Left lung (tissue), 10 donors: ENCODE measurements around the gene ZMAT1. TPM values are rescaled to one million over a fixed set of nuclear protein-coding genes. Genes with fewer than 3 reads are reported as not detected.
A peak's percentile ranks its signal among the peaks of the same experiment; 100 is the strongest.

Experiments
- ATAC-seq: fragments of 200-7000 bp; cut with Tn5 transposase; one replicate; pipeline ENCODE4 v1.9.1; 2020; ENCODE audit warnings: moderate library complexity
- DNase-seq, 4 donors: peaks; one replicate each; pipeline ENCODE4 v3.0.0-alpha.2; 2013 to 2020
- H3K27ac ChIP-seq, 2 donors: fragments of 200-600 bp; sonication (generic) in 1 of 2; one replicate each; pipeline versions ENCODE4 v1.5.0 to v1.8.0; 2020 to 2021
- H3K27me3 ChIP-seq, 2 donors: fragments of 200-600 bp; sonication (generic) in 1 of 2; one replicate each; pipeline versions ENCODE4 v1.5.0 to v1.8.0; 2020 to 2021
- H3K36me3 ChIP-seq, 2 donors: fragments of 200-600 bp; sonication (generic) in 1 of 2; one replicate each; pipeline versions ENCODE4 v1.5.0 to v1.8.0; 2020 to 2021
- H3K4me1 ChIP-seq, 2 donors: fragments of 200-600 bp; one replicate each; pipeline ENCODE4 v1.8.0; 2021
- H3K4me3 ChIP-seq, 2 donors: fragments of 200-600 bp; sonication (generic) in 1 of 2; one replicate each; pipeline versions ENCODE4 v1.5.0 to v1.8.0; 2020 to 2021; ENCODE audit warnings: mild to moderate bottlenecking in 1 of 2
- H3K9me3 ChIP-seq, 2 donors: fragments of 200-600 bp; sonication (generic) in 1 of 2; one replicate each; pipeline versions ENCODE4 v1.5.0 to v1.8.0; 2020 to 2021
- CTCF ChIP-seq, 2 donors: fragments of 200-600 bp; sonication (generic) in 1 of 2; IDR thresholded peaks; one replicate each; pipeline versions ENCODE4 v1.5.0 to v1.8.0; 2021; ENCODE audit warnings: antibody characterized with exemption in 2 of 2
- intact Hi-C, 2 donors: fragments of 100-400 bp; cut with DNase I; formaldehyde crosslinking; loops; one replicate each; pipeline versions ENCODE4 v1.11.2 to v1.14.2; 2022
- polyA plus RNA-seq, 6 donors: library from polyadenylated mRNA; unstranded; fragments of 120-200 nt; gene quantifications; one replicate each; pipeline ENCODE4 v1.2.1, GENCODE V29; 2013; ENCODE audit not compliant: insufficient read length in 6 of 6
- total RNA-seq, 2 donors: library from RNA; stranded (reverse); fragmentation: NEBNext Ultra II Directional; extraction: Animal tissue kit (Norgen Biotek cat#: 25700); gene quantifications; one replicate each; pipeline ENCODE4 v1.2.1, GENCODE V29; 2021
- donor health status: DM: no; HTN: yes; CAD: no.
- donor health status: DM: no; HTN: no; CAD: no.

The ZMAT1 gene
- total and polyA plus RNA-seq, 8 donors = 3.3 to 30.8 (median 24.1) TPM

DNA sequence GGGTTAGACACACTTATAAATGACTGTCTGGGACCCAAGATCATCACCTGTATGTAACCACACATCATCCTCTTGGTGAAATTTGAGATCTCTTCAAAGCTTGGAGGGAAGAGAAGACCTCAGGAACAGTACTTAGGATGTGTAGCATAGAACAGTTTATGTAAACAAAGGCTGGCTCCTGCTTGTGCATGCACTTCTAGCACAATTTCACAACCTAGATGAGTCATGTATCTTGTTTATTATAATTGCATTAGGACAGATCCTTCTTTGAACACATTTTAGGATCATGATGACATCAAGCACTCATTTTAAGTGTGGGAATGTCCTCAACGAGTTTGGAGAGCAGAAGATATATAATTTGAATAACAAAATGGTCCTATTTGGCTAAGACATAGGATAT, 26.3 kb upstream of the ZMAT1 start:
- Histone ChIP-seq H3K27me3 (peaks cover 0 to 4% of the 10 kb centered on the region in 2 donors), H3K27ac (no peak overlapping the region), H3K9me3 (no peaks in the 10 kb centered on the region), H3K4me3 (no peak overlapping the region), H3K4me1 (no peaks in the 10 kb centered on the region), H3K36me3 (no peaks in the 10 kb centered on the region)
- no peak for TF ChIP-seq CTCF (IDR thresholded peaks at IDR 0.05)
- intact Hi-C loops = no loop called here
- no peak for ATAC-seq
- DNase-seq = no peak

DNA sequence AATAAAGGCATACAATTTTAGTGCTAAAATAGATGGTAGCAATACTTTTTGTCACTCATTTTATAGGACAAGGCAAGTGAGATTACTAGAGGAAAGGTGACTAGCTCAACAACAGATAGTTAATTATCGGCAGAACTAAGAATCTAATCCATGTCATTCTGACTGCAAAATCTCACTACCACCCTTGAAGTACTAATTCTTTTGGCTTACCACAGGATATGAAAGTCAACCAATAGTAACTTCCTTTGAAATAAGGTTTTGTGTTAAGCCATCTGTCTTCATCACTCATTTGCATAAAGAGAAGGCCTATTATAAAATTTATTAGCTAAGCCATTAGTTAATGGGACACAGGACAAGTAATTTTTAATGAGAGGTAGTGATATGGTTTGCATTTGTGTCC, 25.3 kb upstream of the ZMAT1 start:
- intact Hi-C loops = no loop called here
- ATAC-seq = no peak
- no peak for DNase-seq
- no peaks in the 10 kb centered on the region for H3K9me3 ChIP-seq
- no peak overlapping the region for H3K4me3 ChIP-seq
- H3K27ac ChIP-seq = no peak overlapping the region
- H3K36me3 ChIP-seq = no peaks in the 10 kb centered on the region
- no peak for TF ChIP-seq CTCF (IDR thresholded peaks at IDR 0.05)
- H3K27me3 ChIP-seq = peaks cover 0 to 4% of the 10 kb centered on the region in 2 donors
- H3K4me1 ChIP-seq = no peaks in the 10 kb centered on the region

DNA sequence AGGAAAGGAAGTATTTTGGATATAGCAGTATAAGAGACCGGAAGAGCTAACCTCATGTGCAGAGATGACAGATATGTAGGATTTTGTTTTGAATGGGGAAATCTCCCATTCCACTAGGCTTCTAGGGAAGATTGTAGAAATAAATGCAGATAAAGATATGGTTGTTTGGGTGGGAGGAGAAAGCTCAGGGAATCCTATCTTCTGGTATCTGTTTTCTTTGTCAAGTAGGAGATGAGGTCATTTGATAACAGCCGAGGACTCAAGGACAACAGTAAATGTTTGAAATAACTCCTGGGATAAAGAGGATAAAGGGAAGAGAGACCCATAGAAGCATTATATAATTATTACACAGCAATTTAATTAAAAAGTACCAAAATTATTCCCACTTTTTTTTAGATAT, 24.7 kb upstream of the ZMAT1 start:
- no peak overlapping the region for H3K27ac ChIP-seq
- no peaks in the 10 kb centered on the region for H3K9me3 ChIP-seq
- ATAC-seq (no peak), DNase-seq (no peak)
- no peaks in the 10 kb centered on the region for H3K36me3 ChIP-seq
- peaks cover 0 to 4% of the 10 kb centered on the region in 2 donors for H3K27me3 ChIP-seq
- no peak overlapping the region for H3K4me3 ChIP-seq
- intact Hi-C loops = no loop called here
- TF ChIP-seq CTCF (IDR thresholded peaks at IDR 0.05) = no peak
- no peaks in the 10 kb centered on the region for H3K4me1 ChIP-seq

GRCh38 chrX:101950581-101950980, 18.8 kb upstream of the ZMAT1 start:
- H3K4me3 ChIP-seq = no peak overlapping the region
- no peak for ATAC-seq
- no peaks in the 10 kb centered on the region for H3K27me3 ChIP-seq
- intact Hi-C loops = no loop called here
- no peak for TF ChIP-seq CTCF (IDR thresholded peaks at IDR 0.05)
- H3K27ac ChIP-seq = no peak overlapping the region
- no peak for DNase-seq
- H3K9me3 ChIP-seq = no peaks in the 10 kb centered on the region
- H3K4me1 ChIP-seq = no peaks in the 10 kb centered on the region
- H3K36me3 ChIP-seq = no peaks in the 10 kb centered on the region

DNA sequence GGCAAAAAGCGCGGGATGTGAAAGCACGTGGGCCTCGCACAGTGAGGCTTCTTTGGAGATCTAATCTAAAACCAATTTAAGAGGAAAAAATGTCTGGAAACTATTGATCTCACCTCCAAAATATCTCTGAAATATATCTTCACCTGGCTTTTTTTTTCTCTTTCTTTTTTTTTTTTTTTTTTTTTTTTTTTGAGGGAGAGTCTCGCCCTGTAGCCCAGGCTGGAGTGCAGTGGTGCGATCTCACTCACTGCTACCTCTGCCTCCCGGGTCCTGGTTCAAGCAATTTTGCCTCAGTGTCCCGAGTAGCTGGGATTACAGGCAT, 383 bp upstream of the ZMAT1 start:
- ATAC-seq (no peak), DNase-seq (no peak)
- intact Hi-C loops = no loop called here
- TF ChIP-seq CTCF (IDR thresholded peaks at IDR 0.05) = no peak
- peaks cover 0 to 6% of the 10 kb centered on the region in 2 donors for H3K27me3 ChIP-seq
- H3K36me3 ChIP-seq = no peaks in the 10 kb centered on the region
- no peaks in the 10 kb centered on the region for H3K4me1 ChIP-seq
- H3K9me3 ChIP-seq = no peaks in the 10 kb centered on the region
- peak overlapping the region in 1 of 2 donors; percentile 97 for H3K27ac ChIP-seq
- peak overlapping the region in 1 of 2 donors; percentile 54 for H3K4me3 ChIP-seq
